ENCODE measurements around the gene WDR81.

The WDR81 gene

GRCh38 chr17:1713160-1713877 lies 11.2 kb upstream of the WDR81 start:
- no peak overlapping the region for H3K27ac ChIP-seq (replicated peaks)
- TF ChIP-seq CTCF (IDR thresholded peaks at IDR 0.05; ENCODE audit: insufficient read depth, low read length) (no peak), REST (IDR thresholded peaks at IDR 0.05; ENCODE audit: insufficient replicate concordance, low read depth) (no peak), GABPA (IDR thresholded peaks at IDR 0.05; ENCODE audit: low read depth) (no peak), POLR2AphosphoS5 (IDR thresholded peaks at IDR 0.05; ENCODE audit: low read depth) (no peak), SPI1 (IDR thresholded peaks at IDR 0.05; ENCODE audit: borderline replicate concordance, low read depth) (no peak)
- no peak overlapping the region for H3K4me3 ChIP-seq (replicated peaks; ENCODE audit: insufficient read depth, low read length)
- H3K27me3 ChIP-seq (ENCODE audit: insufficient read depth, poor library complexity, severe bottlenecking): peaks cover 2% of the 10 kb centered on the region
- DNase-seq (ENCODE audit: low read depth in 1 of 2, low spot score in 1 of 2): no peak

- Histone ChIP-seq H3K27ac (replicated peaks) (no peak overlapping the region), H3K27me3 (ENCODE audit: insufficient read depth, poor library complexity, severe bottlenecking) (peaks cover 2% of the 10 kb centered on the region), H3K4me3 (replicated peaks; ENCODE audit: insufficient read depth, low read length) (no peak overlapping the region)
- DNase-seq (ENCODE audit: low read depth in 1 of 2, low spot score in 1 of 2): peak in 1 of 2 experiments; percentile 17
- TF ChIP-seq CTCF (IDR thresholded peaks at IDR 0.05; ENCODE audit: insufficient read depth, low read length) (no peak), SPI1 (IDR thresholded peaks at IDR 0.05; ENCODE audit: borderline replicate concordance, low read depth) (no peak), REST (IDR thresholded peaks at IDR 0.05; ENCODE audit: insufficient replicate concordance, low read depth) (no peak), GABPA (IDR thresholded peaks at IDR 0.05; ENCODE audit: low read depth) (no peak), POLR2AphosphoS5 (IDR thresholded peaks at IDR 0.05; ENCODE audit: low read depth) (no peak)
Measured at GRCh38 chr17:1713878-1714426, 10.6 kb upstream of the WDR81 start.

GRCh38 chr17:1714427-1714979 lies 10.0 kb upstream of the WDR81 start:
- H3K4me3 ChIP-seq (replicated peaks; ENCODE audit: insufficient read depth, low read length): no peak overlapping the region
- peaks cover 2% of the 10 kb centered on the region for H3K27me3 ChIP-seq (ENCODE audit: insufficient read depth, poor library complexity, severe bottlenecking)
- TF ChIP-seq SPI1 (IDR thresholded peaks at IDR 0.05; ENCODE audit: borderline replicate concordance, low read depth) (no peak), CTCF (IDR thresholded peaks at IDR 0.05; ENCODE audit: insufficient read depth, low read length) (no peak), POLR2AphosphoS5 (IDR thresholded peaks at IDR 0.05; ENCODE audit: low read depth) (no peak), REST (IDR thresholded peaks at IDR 0.05; ENCODE audit: insufficient replicate concordance, low read depth) (no peak)
- DNase-seq (ENCODE audit: low read depth in 1 of 2, low spot score in 1 of 2): no peak
- H3K27ac ChIP-seq (replicated peaks): no peak overlapping the region
